GM06990 (cell line): ENCODE measurements around the gene INPP4A.

Experiments used
- DNase-seq: peaks from one replicate; pipeline ENCODE4 v3.0.0-alpha.2; 2011; ENCODE audit not compliant: insufficient read length; ENCODE audit errors: extremely low read depth
- H3K27me3 ChIP-seq: replicated peaks from 2 replicates; pipeline ENCODE4 v1.6.0; 2011; ENCODE audit warnings: low read length; ENCODE audit not compliant: control insufficient read depth, insufficient read depth
- H3K36me3 ChIP-seq: 2 replicates; pipeline ENCODE4 v1.5.1; 2011; ENCODE audit warnings: low read length; ENCODE audit not compliant: control insufficient read depth, insufficient read depth
- H3K4me3 ChIP-seq: replicated peaks from 2 replicates; pipeline ENCODE4 v1.5.1; 2011; ENCODE audit warnings: low read depth, mild to moderate bottlenecking, control low read depth, low read length
- TF ChIP-seq, protein P1 (sequence below): IDR thresholded peaks from 2 replicates; pipeline ENCODE4 v1.5.1; 2011; ENCODE audit warnings: low read length, control low read depth, mild to moderate bottlenecking, inconsistent platforms; ENCODE audit not compliant: insufficient read depth, poor library complexity, severe bottlenecking

The INPP4A gene

DNA sequence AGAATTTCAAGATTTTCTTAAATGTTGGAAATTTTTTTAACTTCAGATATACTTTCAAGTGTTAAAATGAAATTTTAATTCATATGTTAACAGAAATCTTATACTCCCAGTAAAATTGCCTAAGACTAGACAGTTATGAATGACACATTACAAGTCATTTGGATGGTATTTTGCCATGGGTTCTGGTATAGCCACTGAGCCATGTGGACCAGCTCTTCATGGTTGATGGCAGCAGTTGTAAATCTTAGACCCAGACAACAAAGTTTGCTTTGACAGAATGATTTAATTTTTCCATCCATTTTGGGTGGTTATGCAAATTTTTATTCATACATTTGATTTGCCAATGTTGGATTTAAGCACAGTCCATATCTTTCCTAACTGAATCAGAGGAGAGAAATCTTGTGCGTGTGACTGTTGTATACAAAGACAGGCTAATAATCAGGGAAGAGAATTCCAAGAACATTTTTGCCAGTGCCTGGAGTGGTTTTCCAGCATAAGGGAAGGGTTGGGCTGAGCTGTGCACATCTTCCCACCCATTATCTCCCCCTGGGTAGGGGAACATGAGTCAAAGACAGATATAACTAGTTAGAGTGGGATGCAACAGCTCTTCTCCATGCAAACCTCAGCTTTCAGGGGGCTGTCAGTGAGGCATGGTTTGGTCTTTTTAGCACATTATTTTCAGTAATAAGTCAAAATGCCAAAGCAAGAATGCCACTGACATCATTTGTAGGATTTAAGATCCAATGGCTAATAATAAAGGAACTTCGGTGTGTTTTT lies 28.1 kb upstream of the INPP4A start:
- TF ChIP-seq, protein P1, sequence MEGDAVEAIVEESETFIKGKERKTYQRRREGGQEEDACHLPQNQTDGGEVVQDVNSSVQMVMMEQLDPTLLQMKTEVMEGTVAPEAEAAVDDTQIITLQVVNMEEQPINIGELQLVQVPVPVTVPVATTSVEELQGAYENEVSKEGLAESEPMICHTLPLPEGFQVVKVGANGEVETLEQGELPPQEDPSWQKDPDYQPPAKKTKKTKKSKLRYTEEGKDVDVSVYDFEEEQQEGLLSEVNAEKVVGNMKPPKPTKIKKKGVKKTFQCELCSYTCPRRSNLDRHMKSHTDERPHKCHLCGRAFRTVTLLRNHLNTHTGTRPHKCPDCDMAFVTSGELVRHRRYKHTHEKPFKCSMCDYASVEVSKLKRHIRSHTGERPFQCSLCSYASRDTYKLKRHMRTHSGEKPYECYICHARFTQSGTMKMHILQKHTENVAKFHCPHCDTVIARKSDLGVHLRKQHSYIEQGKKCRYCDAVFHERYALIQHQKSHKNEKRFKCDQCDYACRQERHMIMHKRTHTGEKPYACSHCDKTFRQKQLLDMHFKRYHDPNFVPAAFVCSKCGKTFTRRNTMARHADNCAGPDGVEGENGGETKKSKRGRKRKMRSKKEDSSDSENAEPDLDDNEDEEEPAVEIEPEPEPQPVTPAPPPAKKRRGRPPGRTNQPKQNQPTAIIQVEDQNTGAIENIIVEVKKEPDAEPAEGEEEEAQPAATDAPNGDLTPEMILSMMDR, result no peak
- no peaks in the 10 kb centered on the region for H3K27me3 ChIP-seq
- H3K36me3 ChIP-seq, result no peaks in the 10 kb centered on the region
- H3K4me3 ChIP-seq, result no peak overlapping the region
- DNase-seq, result no peak

DNA sequence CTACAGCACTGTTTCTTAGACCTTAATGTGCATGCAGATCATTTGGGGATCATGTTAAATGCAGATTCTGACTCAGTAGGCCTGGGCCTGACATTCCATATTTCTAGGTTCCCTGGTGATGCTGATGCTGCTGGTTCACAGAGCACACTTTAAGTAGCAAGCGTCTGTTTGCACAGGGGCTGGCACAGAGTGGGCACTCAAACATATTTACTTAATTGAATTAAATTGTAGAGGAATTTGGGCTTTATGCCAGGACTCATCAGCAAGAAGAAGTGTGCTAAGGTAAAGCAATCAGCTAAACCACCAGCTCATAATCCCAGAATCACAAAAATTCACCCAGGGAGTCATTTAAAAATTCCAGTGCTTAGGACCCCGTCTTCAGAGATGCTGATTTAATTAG lies 25.1 kb upstream of the INPP4A start:
- Histone ChIP-seq H3K4me3 (no peak overlapping the region), H3K36me3 (no peaks in the 10 kb centered on the region), H3K27me3 (no peaks in the 10 kb centered on the region)
- TF ChIP-seq, protein P1, result no peak
- no peak for DNase-seq

DNA sequence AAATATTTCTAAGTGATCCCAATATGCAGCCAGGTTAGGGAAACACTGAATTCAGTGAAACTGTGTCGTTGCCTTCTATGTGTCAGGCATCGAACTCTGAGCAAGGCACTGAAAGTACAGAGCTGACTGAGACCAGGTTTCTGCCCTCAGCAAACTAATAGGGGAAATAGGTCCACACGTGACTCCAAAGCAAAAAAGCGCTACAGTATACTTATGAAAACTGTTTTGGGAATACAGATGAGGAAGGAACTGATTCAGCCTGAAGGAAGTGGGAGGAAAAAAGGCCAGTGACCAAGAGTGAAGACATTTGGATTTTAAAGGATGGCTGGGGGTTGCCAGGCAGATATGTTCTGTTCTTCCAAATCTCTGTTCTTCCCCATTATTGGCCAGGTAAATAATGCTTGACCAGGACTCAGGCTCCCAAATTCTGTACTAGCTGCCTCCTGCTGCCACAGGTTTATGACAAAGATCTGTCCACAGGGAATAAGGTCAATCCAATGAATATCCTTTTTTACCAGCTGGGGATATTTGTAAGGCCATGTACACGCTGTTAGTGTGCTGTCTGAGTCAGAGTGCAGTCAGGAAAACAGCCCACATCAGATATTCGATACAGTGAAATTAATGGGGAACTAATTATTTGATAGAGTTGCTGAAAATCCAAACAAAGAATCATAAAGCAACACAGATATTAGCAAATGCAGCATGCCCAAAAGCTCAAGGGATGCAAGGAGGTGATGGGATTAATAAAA lies 24.5 kb upstream of the INPP4A start:
- TF ChIP-seq, protein P1, result no peak
- H3K4me3 ChIP-seq, result no peak overlapping the region
- DNase-seq, result no peak
- no peaks in the 10 kb centered on the region for H3K27me3 ChIP-seq
- H3K36me3 ChIP-seq, result no peaks in the 10 kb centered on the region

DNA sequence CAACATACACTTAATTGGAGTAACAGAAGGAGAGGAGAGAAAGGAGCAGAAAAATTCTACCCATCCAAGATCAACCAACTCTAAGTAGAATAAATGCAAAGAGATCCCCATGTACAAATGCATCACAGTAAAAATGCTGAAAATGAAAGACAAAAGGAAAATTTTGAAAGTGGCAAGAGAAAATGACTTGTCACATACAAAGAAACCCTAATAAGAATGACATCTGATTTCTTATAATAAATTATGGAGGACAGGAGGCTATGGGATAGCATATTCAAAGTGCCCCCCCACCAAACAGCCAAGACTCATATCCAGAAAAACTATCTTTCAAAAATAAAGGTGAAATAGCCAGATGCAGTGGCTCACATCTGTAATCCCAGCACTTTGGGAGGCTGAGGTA lies 22.2 kb upstream of the INPP4A start:
- TF ChIP-seq, protein P1, result no peak
- no peaks in the 10 kb centered on the region for H3K36me3 ChIP-seq
- no peak for DNase-seq
- no peaks in the 10 kb centered on the region for H3K27me3 ChIP-seq
- no peak overlapping the region for H3K4me3 ChIP-seq

DNA sequence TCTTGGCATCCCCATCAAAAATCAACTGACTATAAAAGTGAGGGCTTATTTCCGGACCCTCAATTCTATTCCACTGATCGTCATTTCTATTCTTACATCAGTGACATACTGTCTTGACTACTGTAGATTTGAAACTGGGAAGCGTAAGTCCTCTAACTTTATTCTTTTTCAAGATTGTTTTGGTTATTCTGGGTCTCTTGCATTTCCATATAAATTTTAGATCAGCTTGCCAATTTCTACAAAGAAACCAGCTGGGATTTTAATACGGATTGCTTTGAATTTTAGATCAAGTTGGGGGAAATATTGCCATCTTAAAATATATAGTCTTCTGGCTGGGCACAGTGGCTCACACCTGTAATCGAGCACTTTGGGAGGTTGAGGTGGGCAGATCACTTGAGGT lies 17.9 kb upstream of the INPP4A start:
- H3K36me3 ChIP-seq, result no peaks in the 10 kb centered on the region
- no peak overlapping the region for H3K4me3 ChIP-seq
- DNase-seq, result no peak
- H3K27me3 ChIP-seq, result no peaks in the 10 kb centered on the region
- TF ChIP-seq, protein P1, result no peak
